DMS114 treated with DMSO at 0.1 percent for 48 hours (cell line): ENCODE data around the gene PIH1D1.

ENCODE experiments used
- DNase-seq: peaks from one replicate; lab custom pipeline; 2025; ENCODE audit not compliant: unreplicated experiment; lab: John Stamatoyannopoulos, UW

Gene PIH1D1

GRCh38 chr19:49436381-49437017, 15.1 kb downstream of the PIH1D1 start:
- DNase-seq, result no peak

GRCh38 chr19:49435670-49436069, 15.9 kb downstream of the PIH1D1 start:
- no peak for DNase-seq

GRCh38 chr19:49434907-49435583, 16.6 kb downstream of the PIH1D1 start:
- DNase-seq, result no peak

- no peak for DNase-seq
These were observed 18.2 kb downstream of the PIH1D1 start for GRCh38 chr19:49433240-49433901.

GRCh38 chr19:49432141-49433073, 19.2 kb downstream of the PIH1D1 start:
- no peak for DNase-seq

GRCh38 chr19:49431330-49431749, 20.3 kb downstream of the PIH1D1 start:
- no peak for DNase-seq

GRCh38 chr19:49430678-49431329, 20.8 kb downstream of the PIH1D1 start:
- DNase-seq, result no peak

- DNase-seq, result no peak
These were observed 21.4 kb downstream of the PIH1D1 start for GRCh38 chr19:49430172-49430677.

GRCh38 chr19:49428547-49429451, 22.8 kb downstream of the PIH1D1 start:
- DNase-seq, result no peak

- no peak for DNase-seq
These were observed 23.6 kb downstream of the PIH1D1 start for GRCh38 chr19:49427855-49428546.

- DNase-seq, result no peak
These were observed 24.3 kb downstream of the PIH1D1 start for GRCh38 chr19:49427339-49427738.

- DNase-seq, result no peak
These were observed 25.6 kb downstream of the PIH1D1 start for GRCh38 chr19:49425922-49426592.

- no peak for DNase-seq
These were observed 26.4 kb downstream of the PIH1D1 start, which contains the start of gene GFY for GRCh38 chr19:49425178-49425577. Gene GFY, plus strand, starts transcription at chr19:49425388. Its CDS starts 1,043 bp downstream, at chr19:49426431.

GRCh38 chr19:49423985-49424303, 27.7 kb downstream of the PIH1D1 start:
- no peak for DNase-seq

- DNase-seq, result no peak
These were observed 28.3 kb downstream of the PIH1D1 start, which contains the start of gene PTH2 for GRCh38 chr19:49423071-49423984. Gene PTH2, minus strand, starts transcription at chr19:49423441. Its CDS starts 102 bp downstream, at chr19:49423339.

GRCh38 chr19:49422407-49423070, 29.1 kb downstream of the PIH1D1 start:
- no peak for DNase-seq

- no peak for DNase-seq
These were observed 29.8 kb downstream of the PIH1D1 start for GRCh38 chr19:49421878-49422202.
